HUES48 (cell line): Measurements from ENCODE around the gene FOXL2.
"Not testable (repeated sequence)": the region's sequence is repeated elsewhere in the genome, so short reads cannot be mapped to it uniquely, and the experiment has no call there.

Experiments
- H3K27ac ChIP-seq: one replicate; pipeline ENCODE4 v1.7.0; 2013; ENCODE audit warnings: low read depth, low read length, inconsistent platforms
- H3K27me3 ChIP-seq: 2 replicates; pipeline ENCODE4 v1.6.1; 2013; ENCODE audit warnings: mild to moderate bottlenecking, low read length; ENCODE audit not compliant: control insufficient read depth, insufficient read depth
- H3K36me3 ChIP-seq: 2 replicates; pipeline ENCODE4 v1.6.1; 2013; ENCODE audit warnings: low read length; ENCODE audit not compliant: control insufficient read depth, insufficient read depth
- H3K4me1 ChIP-seq: 2 replicates; pipeline ENCODE4 v1.6.1; 2013; ENCODE audit warnings: mild to moderate bottlenecking, low read length; ENCODE audit not compliant: control insufficient read depth, insufficient read depth
- H3K4me3 ChIP-seq: 2 replicates; pipeline ENCODE4 v1.5.1; 2013; ENCODE audit warnings: mild to moderate bottlenecking, low read depth, low read length
- H3K9ac ChIP-seq: 2 replicates; pipeline ENCODE4 v1.6.1; 2013; ENCODE audit warnings: mild to moderate bottlenecking, low read depth, low read length, moderate library complexity
- H3K9me3 ChIP-seq: 2 replicates; pipeline ENCODE4 v1.6.1; 2013; ENCODE audit warnings: low read length; ENCODE audit not compliant: control insufficient read depth, insufficient read depth

Gene FOXL2

GRCh38 chr3:138922400-138922799 is 24.5 kb downstream of the FOXL2 start:
- H3K9ac ChIP-seq, H3K36me3 ChIP-seq, H3K4me3 ChIP-seq, H3K27me3 ChIP-seq, H3K27ac ChIP-seq, H3K4me1 ChIP-seq, H3K9me3 ChIP-seq: not testable (repeated sequence)

DNA sequence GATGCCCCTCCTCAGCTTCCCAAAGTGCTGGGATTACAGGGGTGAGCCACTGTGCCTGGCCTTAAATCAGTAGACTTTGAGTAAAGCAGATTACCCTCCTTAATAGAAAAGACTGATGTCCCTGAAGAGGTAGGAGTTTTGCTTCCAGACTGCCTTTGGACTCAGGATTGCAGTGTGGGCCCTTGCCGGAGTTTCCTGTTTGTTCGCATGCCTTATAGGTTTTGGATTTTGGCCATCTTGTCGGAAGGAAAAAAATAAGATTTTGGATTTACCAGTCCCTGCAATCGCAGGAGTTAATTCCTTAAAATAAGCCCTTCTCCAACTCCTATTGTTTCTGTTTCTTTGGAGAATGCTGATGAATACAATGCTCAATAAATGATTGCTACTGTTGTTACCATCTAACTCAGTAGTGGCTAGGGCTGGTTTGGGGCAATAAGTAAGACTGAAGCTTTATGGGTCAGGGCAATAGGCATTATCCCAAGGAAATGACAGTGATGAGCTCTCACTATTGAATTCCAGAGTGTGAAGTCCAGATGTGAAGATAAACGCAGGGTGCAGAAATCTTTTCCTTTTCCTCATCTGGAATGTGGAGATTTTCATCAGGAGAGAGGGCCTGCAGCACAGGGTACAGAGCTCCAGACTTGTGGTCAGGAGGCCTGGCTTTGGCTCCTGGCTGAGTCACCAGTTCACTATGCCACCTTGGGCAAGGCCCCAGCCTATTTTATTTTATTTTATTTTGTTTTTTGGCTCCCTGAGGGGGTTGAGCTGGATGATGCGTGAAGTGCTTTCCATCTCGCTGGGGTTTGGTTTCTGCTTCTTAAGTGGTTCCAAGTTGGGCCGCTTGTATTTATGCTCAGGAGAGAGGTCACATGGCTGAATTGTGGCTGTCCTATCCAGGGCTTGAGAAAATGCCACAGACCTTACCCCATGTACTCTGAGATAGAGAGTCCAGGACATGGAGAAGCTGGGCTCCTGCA is 25.3 kb downstream of the FOXL2 start:
- Histone ChIP-seq H3K27ac (no peak overlapping the region), H3K4me3 (no peak overlapping the region), H3K9ac (no peak overlapping the region), H3K9me3 (no peaks in the 10 kb centered on the region), H3K27me3 (no peaks in the 10 kb centered on the region), H3K36me3 (no peaks in the 10 kb centered on the region), H3K4me1 (no peaks in the 10 kb centered on the region)

- Histone ChIP-seq H3K9me3 (no peaks in the 10 kb centered on the region), H3K9ac (no peak overlapping the region), H3K4me1 (0 out of 2 replicates have a peak, but pooled peaks cover 2% of the 10 kb centered on the region), H3K36me3 (no peaks in the 10 kb centered on the region), H3K27ac (no peak overlapping the region), H3K4me3 (no peak overlapping the region), H3K27me3 (peaks cover 2% of the 10 kb centered on the region; the same call in 1 of the 2 replicates)
Observed at GRCh38 chr3:138919325-138919724, 27.6 kb downstream of the FOXL2 start.

- H3K36me3 ChIP-seq = no peaks in the 10 kb centered on the region
- 0 out of 2 replicates have a peak, but pooled peaks cover 2% of the 10 kb centered on the region for H3K4me1 ChIP-seq
- H3K9me3 ChIP-seq = no peaks in the 10 kb centered on the region
- no peak overlapping the region for H3K27ac ChIP-seq
- H3K27me3 ChIP-seq = peaks cover 2% of the 10 kb centered on the region; the same call in 1 of the 2 replicates
- no peak overlapping the region for H3K4me3 ChIP-seq
- no peak overlapping the region for H3K9ac ChIP-seq
Observed at GRCh38 chr3:138916824-138917223, 30.1 kb downstream of the FOXL2 start.

- H3K27ac ChIP-seq = peak overlapping the region; percentile 89
Observed at GRCh38 chr3:138915503-138916498, 31.1 kb downstream of the FOXL2 start.

DNA sequence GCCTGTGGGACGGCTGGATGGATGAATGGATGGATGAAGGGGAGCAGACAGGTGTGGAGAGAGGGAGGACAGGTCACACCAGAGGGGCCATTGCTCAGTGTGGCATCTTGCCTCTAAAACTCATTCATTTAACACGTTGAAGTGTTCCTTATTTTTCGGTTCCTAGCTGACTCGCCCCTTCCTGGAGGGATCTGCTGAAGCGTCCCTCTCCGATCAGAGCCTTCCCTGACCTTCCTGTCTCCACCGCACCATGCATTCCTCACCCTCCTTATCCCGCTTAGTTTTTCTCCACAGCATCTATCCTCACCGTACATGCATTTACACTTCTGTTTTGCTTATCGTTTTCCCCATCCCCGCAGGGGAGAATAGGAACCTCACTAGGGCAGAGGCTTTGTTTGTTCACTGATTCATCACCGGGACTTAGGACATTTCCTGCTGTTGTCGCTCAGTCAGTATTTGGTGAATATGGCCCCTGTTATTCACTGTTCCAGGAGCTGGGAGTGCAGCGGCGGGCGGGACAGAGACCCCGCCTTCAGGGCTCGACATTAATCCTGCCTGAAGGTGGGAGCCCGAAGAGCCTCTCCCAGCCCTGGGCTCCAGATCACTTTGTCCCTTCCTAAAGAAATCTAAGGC is 32.0 kb downstream of the FOXL2 start:
- Histone ChIP-seq H3K4me1 (0 out of 2 replicates have a peak, but pooled peaks cover 2% of the 10 kb centered on the region), H3K9me3 (no peaks in the 10 kb centered on the region), H3K27ac (peak overlapping the region; percentile 89), H3K9ac (no peak overlapping the region), H3K36me3 (no peaks in the 10 kb centered on the region), H3K4me3 (peak overlapping the region; percentile 87), H3K27me3 (peaks cover 2% of the 10 kb centered on the region; the same call in 1 of the 2 replicates)

More at GRCh38 chr3:138915503-138916498, 31.1 kb downstream of the FOXL2 start:
- Histone ChIP-seq H3K4me3 (peak overlapping the region; percentile 87), H3K9me3 (no peaks in the 10 kb centered on the region), H3K27me3 (peaks cover 2% of the 10 kb centered on the region; the same call in 1 of the 2 replicates), H3K4me1 (0 out of 2 replicates have a peak, but pooled peaks cover 2% of the 10 kb centered on the region), H3K36me3 (no peaks in the 10 kb centered on the region), H3K9ac (peak overlapping the region; percentile 84)

DNA sequence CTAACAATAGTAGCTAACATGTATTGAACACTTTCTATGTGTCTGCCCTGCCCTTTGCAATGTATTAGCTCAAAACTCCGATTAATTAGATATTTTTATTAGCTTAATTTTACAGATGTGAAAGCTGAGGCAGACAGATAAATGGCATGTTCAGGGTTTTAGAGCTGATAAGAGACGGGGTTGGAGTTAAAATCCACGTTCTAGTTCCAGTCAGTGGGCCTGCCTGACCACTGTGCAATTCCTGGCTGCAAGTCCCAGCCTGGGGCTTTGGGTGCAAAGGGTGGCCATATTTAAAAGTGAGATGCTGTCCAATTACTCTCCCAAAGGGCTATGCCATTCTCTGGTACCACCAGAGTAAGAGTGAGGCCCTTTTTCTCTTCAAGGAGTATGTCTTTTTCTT is 33.2 kb downstream of the FOXL2 start:
- no peak overlapping the region for H3K4me3 ChIP-seq

DNA sequence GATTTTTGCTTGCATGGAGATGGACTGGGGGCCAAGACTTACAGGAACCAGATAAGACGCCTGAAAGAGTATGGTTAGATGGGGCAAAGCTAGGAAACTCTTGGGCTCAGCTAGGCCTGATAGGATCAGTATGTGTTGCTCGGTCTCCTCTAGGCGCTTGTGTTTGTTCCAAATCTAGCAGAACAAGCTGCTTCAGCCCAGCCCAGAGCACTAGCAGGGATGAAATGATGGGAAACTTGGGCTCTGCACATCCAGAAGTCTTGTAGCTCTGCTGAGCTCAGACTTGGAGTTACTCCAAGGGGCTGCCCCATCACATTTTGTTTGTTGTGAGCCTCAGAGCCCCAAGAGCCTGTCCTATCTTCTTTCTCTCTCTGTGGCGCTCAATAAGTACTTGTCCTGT is 34.7 kb downstream of the FOXL2 start:
- H3K4me3 ChIP-seq = no peak overlapping the region
- no peaks in the 10 kb centered on the region for H3K9me3 ChIP-seq
- 0 out of 2 replicates have a peak, but pooled peaks cover 2% of the 10 kb centered on the region for H3K4me1 ChIP-seq
- no peaks in the 10 kb centered on the region for H3K36me3 ChIP-seq
- peaks cover 2% of the 10 kb centered on the region; the same call in 1 of the 2 replicates for H3K27me3 ChIP-seq
- no peak overlapping the region for H3K27ac ChIP-seq
- H3K9ac ChIP-seq = no peak overlapping the region

More for the DNA sequence above, 33.2 kb downstream of the FOXL2 start:
- Histone ChIP-seq H3K36me3 (no peaks in the 10 kb centered on the region), H3K9ac (no peak overlapping the region), H3K9me3 (no peaks in the 10 kb centered on the region), H3K27me3 (peaks cover 2% of the 10 kb centered on the region; the same call in 1 of the 2 replicates), H3K4me1 (0 out of 2 replicates have a peak, but pooled peaks cover 2% of the 10 kb centered on the region), H3K27ac (no peak overlapping the region)

GRCh38 chr3:138911621-138912020 is 35.3 kb downstream of the FOXL2 start:
- Histone ChIP-seq H3K36me3 (no peaks in the 10 kb centered on the region), H3K9me3 (no peaks in the 10 kb centered on the region), H3K4me3 (no peak overlapping the region), H3K27me3 (peaks cover 2% of the 10 kb centered on the region; the same call in 1 of the 2 replicates), H3K4me1 (0 out of 2 replicates have a peak, but pooled peaks cover 2% of the 10 kb centered on the region), H3K9ac (no peak overlapping the region), H3K27ac (no peak overlapping the region)

- no peaks in the 10 kb centered on the region for H3K4me1 ChIP-seq
- no peaks in the 10 kb centered on the region for H3K36me3 ChIP-seq
- no peak overlapping the region for H3K27ac ChIP-seq
- H3K9ac ChIP-seq = no peak overlapping the region
- no peak overlapping the region for H3K4me3 ChIP-seq
- peaks cover 2% of the 10 kb centered on the region; the same call in 1 of the 2 replicates for H3K27me3 ChIP-seq
- no peaks in the 10 kb centered on the region for H3K9me3 ChIP-seq
Observed at GRCh38 chr3:138909904-138910303, 37.0 kb downstream of the FOXL2 start.
